ENCODE measurements around the gene KIAA0232. TPM values are rescaled to one million over a fixed set of nuclear protein-coding genes. Genes with fewer than 3 reads are reported as not detected.
A peak's percentile ranks its signal among the peaks of the same experiment; 100 is the strongest.
"Not testable (repeated sequence)": the region's sequence is repeated elsewhere in the genome, so short reads cannot be mapped to it uniquely, and the experiment has no call there.

KIAA0232 gene
- total and polyA plus RNA-seq, 10 of the 15 experiments (the other 5 are each of a cell fraction or from before 2014, with no cell fraction given) = 2.8 to 15.1 (median 10.8) TPM

- H3K4me1 ChIP-seq (ENCODE audit: control insufficient read depth, insufficient read depth, low read length) = no peaks in the 10 kb centered on the region
- 93% methylated on average over 3 of the region's 3 CpGs for WGBS (ENCODE audit: insufficient coverage, insufficient replicate concordance, low lambda C conversion rate, missing lambda C conversion rate)
- no TSS peak for BruUV-seq (replicated peaks)
- intact Hi-C loops (cut with micrococcal nuclease; ENCODE audit: unreplicated experiment) (no loop called here), in situ Hi-C loops (cut with MboI) (no loop called here)
- ChIA-PET SMC1A (ENCODE audit: uncharacterized antibody, unreplicated experiment) (interaction anchor here (0.7 kb wide), 1 partner anchor 18 kb away, joined by 3 read pairs; no protein-coding TSS in a partner anchor), RAD21 (ENCODE audit: unreplicated experiment) (interaction anchor here (1.3 kb wide), 1 partner anchor 115 kb away, joined by 3 read pairs; no protein-coding TSS in a partner anchor), CTCF (interaction anchor here (0.8 to 1.6 kb wide), 2 partner anchors 9 to 39 kb away, joined by 4 read pairs; no protein-coding TSS in a partner anchor), POLR2A (no interaction called here)
- TF ChIP-seq, protein P1, sequence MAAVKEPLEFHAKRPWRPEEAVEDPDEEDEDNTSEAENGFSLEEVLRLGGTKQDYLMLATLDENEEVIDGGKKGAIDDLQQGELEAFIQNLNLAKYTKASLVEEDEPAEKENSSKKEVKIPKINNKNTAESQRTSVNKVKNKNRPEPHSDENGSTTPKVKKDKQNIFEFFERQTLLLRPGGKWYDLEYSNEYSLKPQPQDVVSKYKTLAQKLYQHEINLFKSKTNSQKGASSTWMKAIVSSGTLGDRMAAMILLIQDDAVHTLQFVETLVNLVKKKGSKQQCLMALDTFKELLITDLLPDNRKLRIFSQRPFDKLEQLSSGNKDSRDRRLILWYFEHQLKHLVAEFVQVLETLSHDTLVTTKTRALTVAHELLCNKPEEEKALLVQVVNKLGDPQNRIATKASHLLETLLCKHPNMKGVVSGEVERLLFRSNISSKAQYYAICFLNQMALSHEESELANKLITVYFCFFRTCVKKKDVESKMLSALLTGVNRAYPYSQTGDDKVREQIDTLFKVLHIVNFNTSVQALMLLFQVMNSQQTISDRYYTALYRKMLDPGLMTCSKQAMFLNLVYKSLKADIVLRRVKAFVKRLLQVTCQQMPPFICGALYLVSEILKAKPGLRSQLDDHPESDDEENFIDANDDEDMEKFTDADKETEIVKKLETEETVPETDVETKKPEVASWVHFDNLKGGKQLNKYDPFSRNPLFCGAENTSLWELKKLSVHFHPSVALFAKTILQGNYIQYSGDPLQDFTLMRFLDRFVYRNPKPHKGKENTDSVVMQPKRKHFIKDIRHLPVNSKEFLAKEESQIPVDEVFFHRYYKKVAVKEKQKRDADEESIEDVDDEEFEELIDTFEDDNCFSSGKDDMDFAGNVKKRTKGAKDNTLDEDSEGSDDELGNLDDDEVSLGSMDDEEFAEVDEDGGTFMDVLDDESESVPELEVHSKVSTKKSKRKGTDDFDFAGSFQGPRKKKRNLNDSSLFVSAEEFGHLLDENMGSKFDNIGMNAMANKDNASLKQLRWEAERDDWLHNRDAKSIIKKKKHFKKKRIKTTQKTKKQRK (IDR thresholded peaks at IDR 0.05; ENCODE audit: low read depth, low read length) = no peak
- TF ChIP-seq, protein P2, sequence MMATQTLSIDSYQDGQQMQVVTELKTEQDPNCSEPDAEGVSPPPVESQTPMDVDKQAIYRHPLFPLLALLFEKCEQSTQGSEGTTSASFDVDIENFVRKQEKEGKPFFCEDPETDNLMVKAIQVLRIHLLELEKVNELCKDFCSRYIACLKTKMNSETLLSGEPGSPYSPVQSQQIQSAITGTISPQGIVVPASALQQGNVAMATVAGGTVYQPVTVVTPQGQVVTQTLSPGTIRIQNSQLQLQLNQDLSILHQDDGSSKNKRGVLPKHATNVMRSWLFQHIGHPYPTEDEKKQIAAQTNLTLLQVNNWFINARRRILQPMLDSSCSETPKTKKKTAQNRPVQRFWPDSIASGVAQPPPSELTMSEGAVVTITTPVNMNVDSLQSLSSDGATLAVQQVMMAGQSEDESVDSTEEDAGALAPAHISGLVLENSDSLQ (IDR thresholded peaks at IDR 0.05) = peak; percentile 33; the same call in 1 of the 2 replicates
- ATAC-seq (no peak), DNase-seq (ENCODE audit: low read depth, low spot score) (no peak), FAIRE-seq (no peak)
- H4K20me1 ChIP-seq (ENCODE audit: control insufficient read depth, insufficient read depth) = no peaks in the 10 kb centered on the region
- no peak overlapping the region for H3K4me3 ChIP-seq
- H3K4me2 ChIP-seq (ENCODE audit: control insufficient read depth, insufficient read depth) = no peak overlapping the region
- H3K79me2 ChIP-seq (ENCODE audit: control insufficient read depth, insufficient read depth, low read length) = no peaks in the 10 kb centered on the region
- no peak overlapping the region for H2AFZ ChIP-seq (ENCODE audit: control insufficient read depth, low read depth, low read length)
- H3K27ac ChIP-seq (ENCODE audit: control insufficient read depth, insufficient read depth) = no peak overlapping the region
- H3K9ac ChIP-seq (ENCODE audit: control insufficient read depth, insufficient read depth, low read length) = no peak overlapping the region
- no peaks in the 10 kb centered on the region for H3K27me3 ChIP-seq (replicated peaks in 1 of 2; ENCODE audit: control insufficient read depth in 2 of 2, insufficient read depth in 2 of 2, low read length in 1 of 2)
- H3K36me3 ChIP-seq (ENCODE audit: control insufficient read depth in 2 of 2, insufficient read depth in 2 of 2, low read length in 1 of 2) = peaks cover 2 to 11% of the 10 kb centered on the region in 2 experiments
- no peaks in the 10 kb centered on the region; the same call in 2 of the 3 replicates for H3K9me3 ChIP-seq (replicated peaks; ENCODE audit: control insufficient read depth, insufficient read depth, low read length)
These were observed 52.3 kb downstream of the KIAA0232 start for GRCh38 chr4:6834867-6835266.

DNA sequence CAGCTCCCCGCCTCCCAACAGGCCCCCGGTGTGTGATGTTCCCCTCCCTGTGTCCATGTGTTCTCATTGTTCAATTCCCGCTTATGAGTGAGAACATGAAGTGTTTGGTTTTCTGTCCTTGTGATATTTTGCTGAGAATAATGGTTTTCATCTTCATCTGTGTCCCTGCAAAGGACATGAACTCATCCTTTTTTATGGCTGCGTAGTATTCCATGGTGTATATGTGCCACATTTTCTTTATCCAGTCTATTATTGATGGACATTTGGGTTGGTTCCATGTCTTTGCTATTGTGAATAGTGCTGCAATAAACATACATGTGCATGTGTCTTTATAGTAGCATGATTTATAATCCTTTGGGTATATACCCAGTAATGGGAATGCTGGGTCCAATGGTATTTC lies 53.1 kb downstream of the KIAA0232 start:
- H3K4me2 ChIP-seq (ENCODE audit: control insufficient read depth, insufficient read depth); H4K20me1 ChIP-seq (ENCODE audit: control insufficient read depth, insufficient read depth); FAIRE-seq; DNase-seq (ENCODE audit: low read depth, low spot score); H3K4me3 ChIP-seq; H3K4me1 ChIP-seq (ENCODE audit: control insufficient read depth, insufficient read depth, low read length); POLR2A ChIA-PET; in situ Hi-C loops (cut with MboI); H3K27me3 ChIP-seq (replicated peaks in 1 of 2; ENCODE audit: control insufficient read depth in 2 of 2, insufficient read depth in 2 of 2, low read length in 1 of 2); H3K27ac ChIP-seq (ENCODE audit: control insufficient read depth, insufficient read depth); ATAC-seq; H3K9ac ChIP-seq (ENCODE audit: control insufficient read depth, insufficient read depth, low read length); CTCF ChIA-PET; intact Hi-C loops (cut with micrococcal nuclease; ENCODE audit: unreplicated experiment); BruUV-seq (replicated peaks); H2AFZ ChIP-seq (ENCODE audit: control insufficient read depth, low read depth, low read length); H3K79me2 ChIP-seq (ENCODE audit: control insufficient read depth, insufficient read depth, low read length); RAD21 ChIA-PET (ENCODE audit: unreplicated experiment); H3K9me3 ChIP-seq (replicated peaks; ENCODE audit: control insufficient read depth, insufficient read depth, low read length): not testable (repeated sequence)
- SMC1A ChIA-PET (ENCODE audit: uncharacterized antibody, unreplicated experiment) = interaction anchor here (0.7 kb wide), 1 partner anchor 17 kb away, joined by 3 read pairs; no protein-coding TSS in a partner anchor
- whole genome bisulfite sequencing (ENCODE audit: insufficient coverage, insufficient replicate concordance, low lambda C conversion rate, missing lambda C conversion rate) = 96% methylated on average over 4 of the region's 4 CpGs
- H3K36me3 ChIP-seq (ENCODE audit: control insufficient read depth in 2 of 2, insufficient read depth in 2 of 2, low read length in 1 of 2) = peaks cover 2 to 11% of the 10 kb centered on the region in 2 experiments

GRCh38 chr4:6837106-6837505 lies 54.6 kb downstream of the KIAA0232 start:
- H3K36me3 ChIP-seq (ENCODE audit: control insufficient read depth in 2 of 2, insufficient read depth in 2 of 2, low read length in 1 of 2); H3K4me2 ChIP-seq (ENCODE audit: control insufficient read depth, insufficient read depth); H3K27me3 ChIP-seq (replicated peaks in 1 of 2; ENCODE audit: control insufficient read depth in 2 of 2, insufficient read depth in 2 of 2, low read length in 1 of 2); RAD21 ChIA-PET (ENCODE audit: unreplicated experiment); BruUV-seq (replicated peaks); H2AFZ ChIP-seq (ENCODE audit: control insufficient read depth, low read depth, low read length); DNase-seq (ENCODE audit: low read depth, low spot score); H3K4me1 ChIP-seq (ENCODE audit: control insufficient read depth, insufficient read depth, low read length); ATAC-seq; H3K4me3 ChIP-seq; in situ Hi-C loops (cut with MboI); FAIRE-seq; H3K9me3 ChIP-seq (replicated peaks; ENCODE audit: control insufficient read depth, insufficient read depth, low read length); H3K79me2 ChIP-seq (ENCODE audit: control insufficient read depth, insufficient read depth, low read length); H3K9ac ChIP-seq (ENCODE audit: control insufficient read depth, insufficient read depth, low read length); H4K20me1 ChIP-seq (ENCODE audit: control insufficient read depth, insufficient read depth); CTCF ChIA-PET; intact Hi-C loops (cut with micrococcal nuclease; ENCODE audit: unreplicated experiment); POLR2A ChIA-PET; H3K27ac ChIP-seq (ENCODE audit: control insufficient read depth, insufficient read depth); SMC1A ChIA-PET (ENCODE audit: uncharacterized antibody, unreplicated experiment): not testable (repeated sequence)
- 98% methylated on average over 15 of the region's 34 CpGs for WGBS (ENCODE audit: insufficient coverage, insufficient replicate concordance, low lambda C conversion rate, missing lambda C conversion rate)

Data from GM12878 (cell line).